CD8-positive, alpha-beta memory T cell (primary cell): ENCODE results near the gene SLC39A5. TPM values are rescaled to one million over a fixed set of nuclear protein-coding genes. Genes with fewer than 3 reads are reported as not detected.

Source experiments
- CTCF ChIA-PET: fragments of 350-600 bp; sonication (Branson Sonifier 250); formaldehyde crosslinking; loops from one replicate; lab custom pipeline; 2021; ENCODE audit warnings: antibody characterized with exemption; lab: Charles Lee
- POLR2A ChIA-PET: fragments of 350-600 bp; sonication (Branson Sonifier 250); formaldehyde crosslinking; loops from one replicate; lab custom pipeline; 2021; ENCODE audit warnings: antibody characterized with exemption; lab: Charles Lee
- DNase-seq, 5 donors: peaks; one replicate each; pipeline versions ENCODE4 v3.0.0 to v3.0.0-alpha.2; 2020 to 2022; ENCODE audit warnings: mixed read lengths in 1 of 5
- H3K27ac ChIP-seq: one replicate; pipeline ENCODE4 v1.7.0; 2013; ENCODE audit warnings: low read depth, mild to moderate bottlenecking, low read length, moderate library complexity
- H3K27me3 ChIP-seq: 2 replicates; pipeline ENCODE4 v1.7.0; 2013; ENCODE audit warnings: low read length, mild to moderate bottlenecking; ENCODE audit not compliant: insufficient read depth, poor library complexity, severe bottlenecking
- H3K36me3 ChIP-seq: 2 replicates; pipeline ENCODE4 v1.7.0; 2013; ENCODE audit warnings: mild to moderate bottlenecking, low read length, moderate library complexity; ENCODE audit not compliant: insufficient read depth
- H3K4me1 ChIP-seq: 2 replicates; pipeline ENCODE4 v1.7.0; 2013; ENCODE audit warnings: mild to moderate bottlenecking, low read length, moderate library complexity; ENCODE audit not compliant: insufficient read depth
- H3K4me3 ChIP-seq: 2 replicates; pipeline ENCODE4 v1.7.0; 2013; ENCODE audit warnings: mild to moderate bottlenecking, low read length
- H3K9me3 ChIP-seq: 2 replicates; pipeline ENCODE4 v1.7.0; 2013; ENCODE audit warnings: mild to moderate bottlenecking, low read length
- H3K27ac Mint-ChIP-seq, 8 donors: one replicate each; pipeline ENCODE4 v1.8.0; 2020 to 2021; ENCODE audit warnings: mixed read lengths in 8 of 8, mild to moderate bottlenecking in 6 of 8, inconsistent platforms in 3 of 8, moderate library complexity in 3 of 8
- H3K27me3 Mint-ChIP-seq, 2 donors: one replicate each; pipeline ENCODE4 v1.8.0; 2020 to 2021; ENCODE audit warnings: mixed read lengths in 2 of 2, mild to moderate bottlenecking in 1 of 2, moderate library complexity in 1 of 2
- H3K36me3 Mint-ChIP-seq, 3 donors: one replicate each; pipeline ENCODE4 v1.8.0; 2020 to 2021; ENCODE audit warnings: mixed read lengths in 3 of 3, inconsistent platforms in 1 of 3, mild to moderate bottlenecking in 1 of 3
- H3K4me1 Mint-ChIP-seq, 3 donors: one replicate each; pipeline ENCODE4 v1.8.0; 2020 to 2021; ENCODE audit warnings: mixed read lengths in 3 of 3, inconsistent platforms in 1 of 3, mild to moderate bottlenecking in 1 of 3
- H3K4me3 Mint-ChIP-seq, 7 donors: one replicate each; pipeline ENCODE4 v1.8.0; 2020 to 2021; ENCODE audit warnings: mixed read lengths in 7 of 7, mild to moderate bottlenecking in 6 of 7, moderate library complexity in 4 of 7, inconsistent platforms in 2 of 7
- H3K9me3 Mint-ChIP-seq, 5 donors: one replicate each; pipeline ENCODE4 v1.8.0; 2020 to 2022; ENCODE audit warnings: mixed read lengths in 5 of 5, mild to moderate bottlenecking in 3 of 5, moderate library complexity in 2 of 5, inconsistent platforms in 1 of 5
- polyA plus RNA-seq: library from polyadenylated mRNA; unstranded; fragments of 300-500 nt; fragmentation: Illumina TruSeq; gene quantifications from one replicate; pipeline ENCODE4 v1.2.3, GENCODE V29; 2021
- total RNA-seq, 2 experiments: library from RNA; stranded (reverse); gene quantifications; one replicate each; pipeline ENCODE4 v1.2.3, GENCODE V29; 2021

The SLC39A5 gene
- total and polyA plus RNA-seq, 3 experiments from 2014 or later = 0.35 to 0.62 TPM; not detected in 1

DNA sequence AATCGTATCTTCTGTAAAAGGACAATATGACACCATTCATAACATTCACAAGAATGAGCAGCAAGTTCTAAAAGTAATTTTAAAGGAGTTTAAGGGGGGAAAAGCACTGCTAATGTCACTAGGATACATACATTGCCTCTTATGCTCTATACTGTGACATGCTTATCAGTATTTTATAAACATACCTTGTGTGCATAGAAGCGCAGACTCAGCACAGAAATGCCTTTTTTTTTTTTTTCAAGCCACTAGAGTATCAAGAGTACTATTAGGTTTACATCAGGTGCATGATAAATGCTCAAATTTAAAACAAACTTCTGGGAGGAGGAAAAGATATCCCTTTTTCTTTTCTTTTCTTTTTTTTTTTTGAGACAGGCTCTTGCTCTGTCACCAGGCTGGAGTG is 27.0 kb upstream of the SLC39A5 start:
- Histone ChIP-seq H3K27ac (no peak overlapping the region), H3K36me3 (peaks cover 27% of the 10 kb centered on the region), H3K4me3 (no peak overlapping the region), H3K4me1 (no peaks in the 10 kb centered on the region), H3K9me3 (no peaks in the 10 kb centered on the region), H3K27me3 (no peaks in the 10 kb centered on the region)
- POLR2A ChIA-PET = no interaction called here
- DNase-seq = no peak
- peaks cover 0 to 8% (median 0%) of the 10 kb centered on the region in 3 donors for H3K4me1 Mint-ChIP-seq
- H3K27me3 Mint-ChIP-seq = no peaks in the 10 kb centered on the region
- CTCF ChIA-PET = interaction anchor here (1.6 to 4.0 kb wide), 4 partner anchors 11 to 261 kb away, joined by 3 to 16 read pairs (median 6); partner anchors contain the start of gene SMARCC2
- peak overlapping the region in 7 of 8 donors; percentile 3 to 84 (median 24) for H3K27ac Mint-ChIP-seq
- H3K36me3 Mint-ChIP-seq = peaks cover 0 to 34% (median 9%) of the 10 kb centered on the region in 3 donors
- no peaks in the 10 kb centered on the region for H3K9me3 Mint-ChIP-seq
- no peak overlapping the region for H3K4me3 Mint-ChIP-seq

DNA sequence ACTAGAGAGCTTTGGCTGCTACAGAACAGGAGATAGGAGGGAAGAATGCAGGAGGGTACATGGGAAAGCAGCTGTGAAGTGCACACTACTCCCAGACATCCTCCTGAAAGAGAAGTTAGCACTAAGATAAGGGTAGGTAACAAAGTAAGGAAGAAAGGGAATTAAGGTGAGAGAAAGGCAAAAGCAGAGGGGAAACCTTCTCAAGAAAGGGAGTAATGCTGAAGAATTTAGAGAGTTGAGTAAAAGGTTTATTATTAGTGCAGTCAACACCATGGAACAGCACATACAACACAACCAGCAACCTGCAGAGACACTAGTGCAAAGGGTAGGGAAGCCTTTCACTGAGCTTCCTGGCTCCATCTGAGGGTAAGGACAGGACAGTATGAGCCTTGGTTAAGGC is 25.6 kb upstream of the SLC39A5 start:
- H3K9me3 ChIP-seq = no peaks in the 10 kb centered on the region
- no peak overlapping the region for H3K27ac ChIP-seq
- Mint-ChIP-seq H3K36me3 (peaks cover 0 to 42% (median 11%) of the 10 kb centered on the region in 3 donors), H3K9me3 (no peaks in the 10 kb centered on the region), H3K27ac (peak overlapping the region in 5 of 8 donors; percentile 2 to 78 (median 53)), H3K4me1 (peaks cover 0 to 8% (median 0%) of the 10 kb centered on the region in 3 donors), H3K4me3 (no peak overlapping the region), H3K27me3 (no peaks in the 10 kb centered on the region)
- peaks cover 31% of the 10 kb centered on the region for H3K36me3 ChIP-seq
- no peak overlapping the region for H3K4me3 ChIP-seq
- H3K27me3 ChIP-seq = no peaks in the 10 kb centered on the region
- no peak for DNase-seq
- POLR2A ChIA-PET = no interaction called here
- CTCF ChIA-PET = interaction anchor here (1.4 to 2.1 kb wide), 4 partner anchors 15 to 260 kb away, joined by 3 to 6 read pairs (median 5); partner anchors contain the start of gene SMARCC2
- H3K4me1 ChIP-seq = no peaks in the 10 kb centered on the region

DNA sequence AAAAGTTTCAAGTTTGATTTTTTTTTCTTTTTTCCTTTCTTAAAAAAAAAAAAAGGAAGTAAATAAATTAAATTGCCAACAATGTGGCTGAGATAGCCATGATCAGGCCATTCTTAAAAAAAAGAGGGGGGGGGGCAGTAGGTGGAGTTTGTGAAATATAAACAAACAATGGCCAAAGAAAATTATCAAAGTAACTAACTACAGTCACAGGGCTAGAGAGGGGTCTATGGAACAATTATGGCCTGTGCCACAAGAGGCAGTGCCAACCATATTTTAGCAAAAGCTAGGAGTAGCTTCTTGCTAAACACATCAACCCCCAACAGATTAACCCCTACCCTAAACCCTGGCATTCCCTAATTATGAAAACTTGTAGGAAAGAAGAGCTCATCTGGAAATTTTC is 24.4 kb upstream of the SLC39A5 start:
- H3K9me3 ChIP-seq = no peaks in the 10 kb centered on the region
- no peak for DNase-seq
- Mint-ChIP-seq H3K4me1 (peaks cover 0 to 8% (median 0%) of the 10 kb centered on the region in 3 donors), H3K4me3 (no peak overlapping the region), H3K27ac (peak overlapping the region in 3 of 8 donors; percentile 45 to 77 (median 70)), H3K27me3 (no peaks in the 10 kb centered on the region), H3K9me3 (no peaks in the 10 kb centered on the region), H3K36me3 (peaks cover 0 to 51% (median 13%) of the 10 kb centered on the region in 3 donors)
- H3K4me3 ChIP-seq = no peak overlapping the region
- no peaks in the 10 kb centered on the region for H3K27me3 ChIP-seq
- H3K27ac ChIP-seq = peak overlapping the region; percentile 35
- POLR2A ChIA-PET = interaction anchor here (0.6 kb wide), 1 partner anchor 55 kb away, joined by 7 read pairs; no protein-coding TSS in a partner anchor
- CTCF ChIA-PET = interaction anchor here (1.1 to 3.8 kb wide), 9 partner anchors 9 to 467 kb away, joined by 3 to 19 read pairs (median 3); partner anchors contain the start of genes ANKRD52, RNF41, SMARCC2 and STAT2
- peaks cover 39% of the 10 kb centered on the region for H3K36me3 ChIP-seq
- no peaks in the 10 kb centered on the region for H3K4me1 ChIP-seq

DNA sequence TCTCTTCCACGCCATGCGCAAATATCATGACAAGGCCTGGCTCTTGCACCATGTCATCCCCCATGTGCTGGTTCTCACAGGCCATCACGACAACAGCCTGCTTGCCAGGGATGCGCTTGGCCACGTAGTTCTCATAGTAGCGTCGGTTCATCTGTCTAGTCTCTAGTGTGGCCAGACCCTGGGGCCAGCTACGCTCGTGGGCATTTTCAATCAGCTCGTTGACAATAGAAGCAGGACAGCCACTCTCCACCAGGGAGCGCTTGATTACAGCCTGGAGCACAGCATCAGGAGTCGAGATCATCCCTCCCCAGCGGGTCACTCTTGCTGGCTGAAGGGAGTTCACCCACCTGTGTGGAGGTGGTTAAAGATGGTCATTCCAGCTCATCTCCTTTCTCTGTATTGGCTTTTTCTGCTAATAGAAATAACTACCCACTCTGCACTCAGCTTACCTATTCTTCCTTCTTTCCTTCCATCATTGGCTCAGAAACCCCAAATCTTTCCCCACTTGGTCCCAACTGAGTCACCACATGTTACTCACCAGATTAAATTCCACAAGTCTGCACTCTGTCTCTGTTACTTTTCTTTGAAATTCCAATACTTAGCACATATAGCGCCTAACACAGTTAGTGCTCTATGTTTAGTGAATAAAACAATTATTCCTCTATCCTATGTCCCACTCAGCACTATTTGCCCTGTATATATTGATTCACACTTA is 23.2 kb upstream of the SLC39A5 start:
- peaks cover 0 to 8% (median 0%) of the 10 kb centered on the region in 3 donors for H3K4me1 Mint-ChIP-seq
- H3K27ac ChIP-seq = no peak overlapping the region
- H3K4me1 ChIP-seq = no peaks in the 10 kb centered on the region
- H3K4me3 ChIP-seq = no peak overlapping the region
- peak overlapping the region in 5 of 8 donors; percentile 4 to 53 (median 39) for H3K27ac Mint-ChIP-seq
- ChIA-PET POLR2A (interaction anchor here (0.9 to 1.2 kb wide), 2 partner anchors 14 to 78 kb away, joined by 3 read pairs; partner anchors contain the start of gene ESYT1), CTCF (interaction anchor here (0.6 to 3.8 kb wide), 17 partner anchors 9 to 468 kb away, joined by 3 to 19 read pairs (median 3); partner anchors contain the start of genes RNF41 and STAT2)
- H3K27me3 ChIP-seq = no peaks in the 10 kb centered on the region
- peaks cover 0 to 58% (median 16%) of the 10 kb centered on the region in 3 donors for H3K36me3 Mint-ChIP-seq
- H3K27me3 Mint-ChIP-seq = no peaks in the 10 kb centered on the region
- H3K4me3 Mint-ChIP-seq = no peak overlapping the region
- H3K9me3 ChIP-seq = no peaks in the 10 kb centered on the region
- no peaks in the 10 kb centered on the region for H3K9me3 Mint-ChIP-seq
- H3K36me3 ChIP-seq = peaks cover 41% of the 10 kb centered on the region
- peak in 3 of 5 donors; percentile 12 to 57 (median 14) for DNase-seq

DNA sequence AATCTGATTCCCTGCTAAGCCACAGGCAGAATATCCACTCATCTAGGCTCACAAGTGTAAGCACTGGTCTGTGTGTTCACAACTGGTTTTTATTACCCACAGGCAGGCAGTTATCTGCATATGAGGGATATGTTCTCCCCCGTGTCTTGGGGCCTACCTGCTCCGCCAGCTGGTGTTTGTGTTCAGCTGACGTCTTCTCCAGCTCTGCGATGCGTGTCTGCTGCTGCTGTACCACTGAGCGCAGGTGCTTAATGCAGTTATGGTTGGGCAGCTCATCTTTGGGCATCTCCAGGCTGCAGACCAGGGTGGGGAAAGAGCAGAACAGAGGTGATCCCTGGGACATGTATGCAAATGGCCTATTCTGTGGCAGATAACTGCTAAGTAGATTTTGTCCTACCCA is 21.8 kb upstream of the SLC39A5 start:
- no peaks in the 10 kb centered on the region for H3K4me1 ChIP-seq
- Mint-ChIP-seq H3K4me1 (no peaks in the 10 kb centered on the region), H3K27me3 (no peaks in the 10 kb centered on the region), H3K36me3 (peaks cover 0 to 72% (median 16%) of the 10 kb centered on the region in 3 donors), H3K9me3 (no peaks in the 10 kb centered on the region), H3K27ac (peak overlapping the region in 1 of 8 donors; percentile 52), H3K4me3 (no peak overlapping the region)
- no peak overlapping the region for H3K4me3 ChIP-seq
- H3K27ac ChIP-seq = no peak overlapping the region
- H3K36me3 ChIP-seq = peaks cover 50% of the 10 kb centered on the region
- H3K9me3 ChIP-seq = no peaks in the 10 kb centered on the region
- ChIA-PET POLR2A (no interaction called here), CTCF (interaction anchor here (0.7 to 3.8 kb wide), 5 partner anchors 14 to 256 kb away, joined by 3 to 19 read pairs (median 4); partner anchors contain the start of gene RNF41)
- DNase-seq = no peak
- no peaks in the 10 kb centered on the region for H3K27me3 ChIP-seq

DNA sequence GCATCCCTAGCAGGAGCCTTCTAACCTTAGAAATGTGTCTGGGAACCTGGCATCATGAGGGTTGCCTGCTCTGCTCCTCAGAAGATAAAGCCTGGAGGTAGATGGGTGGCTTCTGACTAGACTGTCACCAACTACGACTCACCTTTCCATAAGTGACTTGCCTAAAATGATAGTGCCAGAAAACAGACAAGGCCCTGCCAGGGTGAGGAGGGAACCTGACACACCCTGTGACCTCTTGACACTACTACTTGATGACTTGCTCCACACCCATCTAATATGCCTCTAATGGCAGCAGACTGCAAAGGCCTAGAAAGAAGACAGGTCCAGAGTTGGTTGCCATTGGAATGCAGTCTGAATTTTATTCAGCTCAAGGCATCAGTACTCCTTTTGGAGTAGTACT is 17.5 kb upstream of the SLC39A5 start:
- Mint-ChIP-seq H3K27ac (peak overlapping the region in 1 of 8 donors; percentile 93), H3K27me3 (no peaks in the 10 kb centered on the region), H3K4me1 (peaks cover 7 to 13% (median 13%) of the 10 kb centered on the region in 3 donors), H3K4me3 (no peak overlapping the region), H3K36me3 (peaks cover 10 to 70% (median 15%) of the 10 kb centered on the region in 3 donors), H3K9me3 (no peaks in the 10 kb centered on the region)
- no peak for DNase-seq
- Histone ChIP-seq H3K9me3 (no peaks in the 10 kb centered on the region), H3K36me3 (peaks cover 49% of the 10 kb centered on the region), H3K27ac (no peak overlapping the region), H3K27me3 (no peaks in the 10 kb centered on the region), H3K4me3 (no peak overlapping the region), H3K4me1 (no peaks in the 10 kb centered on the region)
- ChIA-PET POLR2A (no interaction called here), CTCF (no interaction called here)

DNA sequence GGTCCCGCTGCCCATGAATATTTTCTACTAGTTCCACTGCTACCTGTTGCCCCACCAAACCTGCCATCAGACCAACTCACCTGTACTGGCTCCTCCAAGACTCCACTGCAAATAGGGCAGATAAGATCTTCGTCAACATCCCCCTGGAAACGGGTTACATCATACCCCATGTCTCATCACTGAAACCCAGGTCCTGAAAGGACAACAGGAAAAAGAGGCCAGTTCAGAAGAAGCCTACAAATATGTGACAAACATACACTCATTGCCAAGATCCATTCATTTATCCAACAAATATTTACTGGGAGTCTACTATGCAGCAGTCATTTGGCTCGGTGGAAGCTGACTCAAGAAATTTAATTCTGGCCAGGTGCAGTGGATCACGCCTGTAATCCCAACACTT is 16.0 kb upstream of the SLC39A5 start:
- Mint-ChIP-seq H3K4me3 (no peak overlapping the region), H3K9me3 (no peaks in the 10 kb centered on the region), H3K27ac (peak overlapping the region in 5 of 8 donors; percentile 36 to 66 (median 47)), H3K36me3 (peaks cover 9 to 60% (median 10%) of the 10 kb centered on the region in 3 donors), H3K4me1 (peaks cover 7 to 13% (median 13%) of the 10 kb centered on the region in 3 donors), H3K27me3 (no peaks in the 10 kb centered on the region)
- Histone ChIP-seq H3K36me3 (peaks cover 41% of the 10 kb centered on the region), H3K27me3 (no peaks in the 10 kb centered on the region), H3K9me3 (no peaks in the 10 kb centered on the region), H3K4me1 (no peaks in the 10 kb centered on the region), H3K27ac (no peak overlapping the region), H3K4me3 (no peak overlapping the region)
- ChIA-PET CTCF (interaction anchor here (0.9 to 1.7 kb wide), 2 partner anchors 8 to 24 kb away, joined by 3 to 4 read pairs; partner anchors contain the start of genes RNF41 and SMARCC2), POLR2A (no interaction called here)
- no peak for DNase-seq
